ENCODE data around the gene MINPP1. TPM values are rescaled to one million over a fixed set of nuclear protein-coding genes. Genes with fewer than 3 reads are reported as not detected.
"Not testable (repeated sequence)": the region's sequence is repeated elsewhere in the genome, so short reads cannot be mapped to it uniquely, and the experiment has no call there.

Gene MINPP1, protein sequence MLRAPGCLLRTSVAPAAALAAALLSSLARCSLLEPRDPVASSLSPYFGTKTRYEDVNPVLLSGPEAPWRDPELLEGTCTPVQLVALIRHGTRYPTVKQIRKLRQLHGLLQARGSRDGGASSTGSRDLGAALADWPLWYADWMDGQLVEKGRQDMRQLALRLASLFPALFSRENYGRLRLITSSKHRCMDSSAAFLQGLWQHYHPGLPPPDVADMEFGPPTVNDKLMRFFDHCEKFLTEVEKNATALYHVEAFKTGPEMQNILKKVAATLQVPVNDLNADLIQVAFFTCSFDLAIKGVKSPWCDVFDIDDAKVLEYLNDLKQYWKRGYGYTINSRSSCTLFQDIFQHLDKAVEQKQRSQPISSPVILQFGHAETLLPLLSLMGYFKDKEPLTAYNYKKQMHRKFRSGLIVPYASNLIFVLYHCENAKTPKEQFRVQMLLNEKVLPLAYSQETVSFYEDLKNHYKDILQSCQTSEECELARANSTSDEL
- 12.2 and 13.3 TPM in 2 replicates for total RNA-seq (2014; rRNA removed; shearing (Covaris generic); ENCODE audit: low replicate concordance)

DNA sequence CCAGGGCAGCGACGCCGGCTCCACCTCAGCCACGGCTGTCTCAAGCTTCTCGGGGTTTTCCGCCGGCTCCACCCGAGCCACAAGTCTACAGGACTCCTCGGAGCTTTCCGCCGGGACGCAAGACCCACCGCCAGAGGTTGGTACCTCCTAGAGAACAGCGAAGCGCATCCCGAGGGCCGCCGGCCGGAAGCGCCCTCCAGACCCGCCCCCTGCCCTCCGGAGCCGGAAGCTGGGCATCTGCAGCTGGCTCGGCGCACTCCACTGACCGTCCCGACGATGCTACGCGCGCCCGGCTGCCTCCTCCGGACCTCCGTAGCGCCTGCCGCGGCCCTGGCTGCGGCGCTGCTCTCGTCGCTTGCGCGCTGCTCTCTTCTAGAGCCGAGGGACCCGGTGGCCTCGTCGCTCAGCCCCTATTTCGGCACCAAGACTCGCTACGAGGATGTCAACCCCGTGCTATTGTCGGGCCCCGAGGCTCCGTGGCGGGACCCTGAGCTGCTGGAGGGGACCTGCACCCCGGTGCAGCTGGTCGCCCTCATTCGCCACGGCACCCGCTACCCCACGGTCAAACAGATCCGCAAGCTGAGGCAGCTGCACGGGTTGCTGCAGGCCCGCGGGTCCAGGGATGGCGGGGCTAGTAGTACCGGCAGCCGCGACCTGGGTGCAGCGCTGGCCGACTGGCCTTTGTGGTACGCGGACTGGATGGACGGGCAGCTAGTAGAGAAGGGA lies at the start of gene MINPP1:
Gene MINPP1, plus strand, starts transcription at position 254 of the 726 bp plus-strand sequence. Its CDS starts 23 bp downstream, at position 277.
- peak; percentile 86 for DNase-seq
- Histone ChIP-seq H4K20me1 (ENCODE audit: insufficient read depth, low read depth, low read length) (no peaks in the 10 kb centered on the region), H3K4me3 (ENCODE audit: low read length) (peak within 1 kb of the TSS; percentile 89), H3K4me2 (ENCODE audit: low read depth, low read length, poor library complexity, severe bottlenecking) (peak within 1 kb of the TSS; percentile 92), H3K27me3 (ENCODE audit: low read length) (no peaks in the 10 kb centered on the region), H3K9me2 (replicated peaks; ENCODE audit: insufficient read depth, low read length) (no peaks in the 10 kb centered on the region), H2AFZ (ENCODE audit: low read length) (peak within 1 kb of the TSS; percentile 84), H3K79me2 (ENCODE audit: low read length) (peaks cover 49% of the 10 kb centered on the region), H3K9me3 (ENCODE audit: low read length) (no peaks in the 10 kb centered on the region), H3K4me1 (ENCODE audit: low read length) (peaks cover 24% of the 10 kb centered on the region), H3K36me3 (ENCODE audit: insufficient read depth, low read length) (peaks cover 4% of the 10 kb centered on the region; the same call in 1 of the 2 replicates), H3K9ac (ENCODE audit: low read length) (peak within 1 kb of the TSS; percentile 93), H3K27ac (ENCODE audit: low read length) (peak within 1 kb of the TSS; percentile 13; the same call in 1 of the 2 replicates)

- H3K9ac ChIP-seq (ENCODE audit: low read length); DNase-seq; H3K4me1 ChIP-seq (ENCODE audit: low read length); H3K27me3 ChIP-seq (ENCODE audit: low read length); H3K36me3 ChIP-seq (ENCODE audit: insufficient read depth, low read length); H3K4me2 ChIP-seq (ENCODE audit: low read depth, low read length, poor library complexity, severe bottlenecking); H3K79me2 ChIP-seq (ENCODE audit: low read length); H3K9me2 ChIP-seq (replicated peaks; ENCODE audit: insufficient read depth, low read length); H2AFZ ChIP-seq (ENCODE audit: low read length); H4K20me1 ChIP-seq (ENCODE audit: insufficient read depth, low read depth, low read length); H3K27ac ChIP-seq (ENCODE audit: low read length); H3K4me3 ChIP-seq (ENCODE audit: low read length); H3K9me3 ChIP-seq (ENCODE audit: low read length): not testable (repeated sequence)
These were observed 48.0 kb upstream of the MINPP1 start for GRCh38 chr10:87456586-87457220.

DNA sequence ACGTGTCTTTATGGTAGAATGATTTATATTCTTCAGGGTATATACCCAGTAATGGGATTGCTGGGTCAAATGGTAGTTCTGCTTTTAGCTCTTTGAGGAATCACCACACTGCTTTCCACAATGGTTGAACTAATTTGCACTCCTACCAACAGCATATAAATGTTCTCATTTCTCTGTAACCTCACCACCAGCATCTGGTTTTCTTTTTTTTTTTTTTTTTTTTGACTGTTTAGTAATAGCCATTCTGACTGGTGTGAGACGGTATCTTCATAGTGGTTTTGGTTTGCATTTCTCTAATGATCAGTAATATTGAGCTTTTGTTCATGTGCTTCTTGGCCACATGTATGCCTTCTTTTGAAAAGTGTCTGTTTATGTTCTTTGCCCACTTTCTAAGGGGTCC lies 42.9 kb upstream of the MINPP1 start:
- not testable (repeated sequence) for H3K9me2 ChIP-seq (replicated peaks; ENCODE audit: insufficient read depth, low read length); H3K9me3 ChIP-seq (ENCODE audit: low read length); H3K9ac ChIP-seq (ENCODE audit: low read length); H3K36me3 ChIP-seq (ENCODE audit: insufficient read depth, low read length); H3K27me3 ChIP-seq (ENCODE audit: low read length); DNase-seq; H2AFZ ChIP-seq (ENCODE audit: low read length); H3K4me1 ChIP-seq (ENCODE audit: low read length); H3K4me2 ChIP-seq (ENCODE audit: low read depth, low read length, poor library complexity, severe bottlenecking); H3K79me2 ChIP-seq (ENCODE audit: low read length); H4K20me1 ChIP-seq (ENCODE audit: insufficient read depth, low read depth, low read length); H3K4me3 ChIP-seq (ENCODE audit: low read length); H3K27ac ChIP-seq (ENCODE audit: low read length)

DNA sequence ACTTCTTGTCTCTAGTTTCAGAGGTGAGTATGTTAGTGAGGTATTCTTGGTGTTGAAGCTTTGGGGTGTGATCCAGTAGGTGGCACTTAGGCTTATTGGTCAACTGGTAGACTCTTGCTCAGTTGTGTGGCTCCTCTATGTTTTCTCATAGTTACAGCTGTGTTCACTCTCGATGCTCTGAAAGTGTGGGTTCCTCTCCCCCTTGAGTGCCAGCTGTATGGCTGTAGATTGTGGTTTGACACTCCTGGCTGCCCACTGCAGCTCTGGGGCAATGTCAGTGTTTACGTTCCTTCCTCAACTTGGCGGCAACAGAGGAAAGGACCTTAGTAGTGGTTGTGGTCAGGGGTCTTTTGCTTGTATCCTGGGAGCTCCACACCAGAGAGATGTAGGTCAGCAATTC lies 37.8 kb upstream of the MINPP1 start:
- not testable (repeated sequence) for H3K36me3 ChIP-seq (ENCODE audit: insufficient read depth, low read length); H4K20me1 ChIP-seq (ENCODE audit: insufficient read depth, low read depth, low read length); H3K9me2 ChIP-seq (replicated peaks; ENCODE audit: insufficient read depth, low read length); H3K79me2 ChIP-seq (ENCODE audit: low read length); H2AFZ ChIP-seq (ENCODE audit: low read length); H3K27ac ChIP-seq (ENCODE audit: low read length); H3K4me1 ChIP-seq (ENCODE audit: low read length); H3K9me3 ChIP-seq (ENCODE audit: low read length); DNase-seq; H3K9ac ChIP-seq (ENCODE audit: low read length); H3K27me3 ChIP-seq (ENCODE audit: low read length); H3K4me2 ChIP-seq (ENCODE audit: low read depth, low read length, poor library complexity, severe bottlenecking); H3K4me3 ChIP-seq (ENCODE audit: low read length)

GRCh38 chr10:87488733-87489132 lies 16.0 kb upstream of the MINPP1 start:
- not testable (repeated sequence) for H2AFZ ChIP-seq (ENCODE audit: low read length); H3K4me2 ChIP-seq (ENCODE audit: low read depth, low read length, poor library complexity, severe bottlenecking); H4K20me1 ChIP-seq (ENCODE audit: insufficient read depth, low read depth, low read length); H3K9ac ChIP-seq (ENCODE audit: low read length); H3K9me2 ChIP-seq (replicated peaks; ENCODE audit: insufficient read depth, low read length); H3K4me1 ChIP-seq (ENCODE audit: low read length); H3K27me3 ChIP-seq (ENCODE audit: low read length); H3K27ac ChIP-seq (ENCODE audit: low read length); DNase-seq; H3K36me3 ChIP-seq (ENCODE audit: insufficient read depth, low read length); H3K79me2 ChIP-seq (ENCODE audit: low read length); H3K9me3 ChIP-seq (ENCODE audit: low read length); H3K4me3 ChIP-seq (ENCODE audit: low read length)

- H3K9me2 ChIP-seq (replicated peaks; ENCODE audit: insufficient read depth, low read length); H3K27ac ChIP-seq (ENCODE audit: low read length); H4K20me1 ChIP-seq (ENCODE audit: insufficient read depth, low read depth, low read length); H3K4me1 ChIP-seq (ENCODE audit: low read length); H3K9ac ChIP-seq (ENCODE audit: low read length); H2AFZ ChIP-seq (ENCODE audit: low read length); H3K4me3 ChIP-seq (ENCODE audit: low read length); H3K4me2 ChIP-seq (ENCODE audit: low read depth, low read length, poor library complexity, severe bottlenecking); H3K27me3 ChIP-seq (ENCODE audit: low read length); H3K79me2 ChIP-seq (ENCODE audit: low read length); H3K36me3 ChIP-seq (ENCODE audit: insufficient read depth, low read length); H3K9me3 ChIP-seq (ENCODE audit: low read length); DNase-seq: not testable (repeated sequence)
These were observed 14.4 kb upstream of the MINPP1 start for GRCh38 chr10:87490285-87490684.

- not testable (repeated sequence) for H3K36me3 ChIP-seq (ENCODE audit: insufficient read depth, low read length); DNase-seq; H3K79me2 ChIP-seq (ENCODE audit: low read length); H3K9me2 ChIP-seq (replicated peaks; ENCODE audit: insufficient read depth, low read length); H4K20me1 ChIP-seq (ENCODE audit: insufficient read depth, low read depth, low read length); H3K4me1 ChIP-seq (ENCODE audit: low read length); H3K27me3 ChIP-seq (ENCODE audit: low read length); H3K4me3 ChIP-seq (ENCODE audit: low read length); H3K9ac ChIP-seq (ENCODE audit: low read length); H2AFZ ChIP-seq (ENCODE audit: low read length); H3K9me3 ChIP-seq (ENCODE audit: low read length); H3K4me2 ChIP-seq (ENCODE audit: low read depth, low read length, poor library complexity, severe bottlenecking); H3K27ac ChIP-seq (ENCODE audit: low read length)
These were observed 12.2 kb upstream of the MINPP1 start for GRCh38 chr10:87492450-87492849.

DNA sequence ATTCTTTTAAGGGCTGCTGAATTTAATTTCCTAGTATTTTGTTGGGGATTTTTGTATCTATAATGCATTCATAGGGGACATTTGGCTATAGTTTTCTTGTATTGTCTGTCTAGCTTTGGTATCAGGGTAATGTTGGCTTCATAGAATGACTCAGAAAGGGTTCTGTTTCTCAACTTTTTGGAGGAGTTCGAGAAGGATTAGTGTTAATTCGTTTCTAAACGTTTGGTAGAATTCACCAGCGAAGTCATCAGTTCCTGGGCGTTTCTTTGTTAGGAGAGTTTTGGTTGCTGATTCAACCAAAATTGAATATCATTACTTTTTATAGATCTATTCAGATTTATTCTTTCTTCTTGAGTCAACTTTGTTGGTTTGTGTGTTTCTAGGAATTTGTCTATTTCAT lies 9.2 kb upstream of the MINPP1 start:
- not testable (repeated sequence) for H3K4me2 ChIP-seq (ENCODE audit: low read depth, low read length, poor library complexity, severe bottlenecking); H3K4me1 ChIP-seq (ENCODE audit: low read length); H4K20me1 ChIP-seq (ENCODE audit: insufficient read depth, low read depth, low read length); H3K27me3 ChIP-seq (ENCODE audit: low read length); H3K4me3 ChIP-seq (ENCODE audit: low read length); H3K36me3 ChIP-seq (ENCODE audit: insufficient read depth, low read length); H3K79me2 ChIP-seq (ENCODE audit: low read length); H3K9me2 ChIP-seq (replicated peaks; ENCODE audit: insufficient read depth, low read length); H3K9me3 ChIP-seq (ENCODE audit: low read length); H2AFZ ChIP-seq (ENCODE audit: low read length); DNase-seq; H3K9ac ChIP-seq (ENCODE audit: low read length); H3K27ac ChIP-seq (ENCODE audit: low read length)
